Heart left ventricle (tissue), 13 donors: ENCODE results near the gene CD2AP.

Experiments
- CTCF ChIP-seq, 12 donors: fragments of 200-600 bp; sonication (generic) in 4 of 12; IDR thresholded peaks; one replicate each; pipeline versions ENCODE4 v1.5.0 to v1.8.0; 2018 to 2022; ENCODE audit warnings: antibody characterized with exemption in 12 of 12, mild to moderate bottlenecking in 5 of 12
- POLR2A ChIP-seq, 2 donors: fragments of 450-650 bp; IDR thresholded peaks; one replicate each; pipeline ENCODE4 v1.6.1; 2017; ENCODE audit warnings: antibody characterized with exemption in 2 of 2, mild to moderate bottlenecking in 2 of 2, moderate library complexity in 2 of 2
- donor health status: ischemic (EF 13 %, LVEDD 7.1; RV severe dilation, severe dysfunction).
- donor health status: DM: no; HTN: yes; CAD: no.
- donor health status: DM: no; HTN: no; CAD: no.
- donor health status: ischemic (EF 25% LVEDD 6.9; RV normal size, moderate dysfunction).
- donor health status: ischemic (EF 25% LVEDD 5.7; RV mildly dilated, moderate dysfunction).
- donor health status: ischemic (EF 35%, LVEDD 5.7; RV mildly dilated, moderate dysfunction).
- donor health status: nonischemic (EF 11% LVEDD 7.7; RV severe dilation, severe dysfunction).
- donor health status: DM: yes; HTN: yes; CAD: no.
- donor health status: PGD.
- donor health status: ischemic (EF 29% LVEDD 5.4; RV normal size, mild dysfunction).
- donor health status: nonischemic (EF 23%, LVEDD 6.1; RV moderate dilation, normal function).

- TF ChIP-seq CTCF (IDR thresholded peaks at IDR 0.05) (no peak), POLR2A (IDR thresholded peaks at IDR 0.05) (no peak)
Observed at GRCh38 chr6:47648031-47648430, 170.4 kb downstream of the CD2AP start.
